Measurements from ENCODE around the gene HSD17B4. TPM values are rescaled to one million over a fixed set of nuclear protein-coding genes. Genes with fewer than 3 reads are reported as not detected.
"Not testable (repeated sequence)": the region's sequence is repeated elsewhere in the genome, so short reads cannot be mapped to it uniquely, and the experiment has no call there.

HSD17B4 gene
- polyA plus RNA-seq, 3 donors from 2014 or later, result 52.6 to 108 (median 57.1) TPM

- no peak for DNase-seq
- no peaks in the 10 kb centered on the region for H3K36me3 Mint-ChIP-seq
- no peak overlapping the region for H3K27ac Mint-ChIP-seq
Observed at GRCh38 chr5:119418606-119419100, 33.6 kb upstream of the HSD17B4 start.

GRCh38 chr5:119420169-119420568 is 32.1 kb upstream of the HSD17B4 start:
- Mint-ChIP-seq H3K27me3 (ENCODE audit: low read depth in 3 of 3) (peaks cover 0 to 6% (median 3%) of the 10 kb centered on the region in 3 donors), H3K4me3 (no peak overlapping the region), H3K4me1 (peaks cover 5 to 7% of the 10 kb centered on the region in 2 donors), H3K9me3 (no peaks in the 10 kb centered on the region), H3K36me3 (no peaks in the 10 kb centered on the region), H3K27ac (no peak overlapping the region)
- no peak for DNase-seq

More at GRCh38 chr5:119418606-119419100, 33.6 kb upstream of the HSD17B4 start:
- Mint-ChIP-seq H3K4me1 (peaks cover 5 to 7% of the 10 kb centered on the region in 2 donors), H3K9me3 (no peaks in the 10 kb centered on the region), H3K4me3 (no peak overlapping the region), H3K27me3 (ENCODE audit: low read depth in 3 of 3) (peaks cover 0 to 3% (median 3%) of the 10 kb centered on the region in 3 donors)

- no peaks in the 10 kb centered on the region for H3K4me1 Mint-ChIP-seq
- H3K9me3 Mint-ChIP-seq, result no peaks in the 10 kb centered on the region
- no peaks in the 10 kb centered on the region for H3K36me3 Mint-ChIP-seq
- H3K27ac Mint-ChIP-seq, result no peak overlapping the region
- peaks cover 0 to 3% (median 2%) of the 10 kb centered on the region in 3 donors for H3K27me3 Mint-ChIP-seq (ENCODE audit: low read depth in 3 of 3)
- DNase-seq, result no peak
- no peak overlapping the region for H3K4me3 Mint-ChIP-seq
Observed at GRCh38 chr5:119426057-119426456, 26.2 kb upstream of the HSD17B4 start.

GRCh38 chr5:119427060-119427459 is 25.2 kb upstream of the HSD17B4 start:
- no peaks in the 10 kb centered on the region for H3K9me3 Mint-ChIP-seq
- H3K4me3 Mint-ChIP-seq, result no peak overlapping the region
- H3K4me1 Mint-ChIP-seq, result no peaks in the 10 kb centered on the region
- no peak overlapping the region for H3K27ac Mint-ChIP-seq
- no peak for DNase-seq
- H3K27me3 Mint-ChIP-seq (ENCODE audit: low read depth in 3 of 3), result peaks cover 0 to 5% (median 2%) of the 10 kb centered on the region in 3 donors
- no peaks in the 10 kb centered on the region for H3K36me3 Mint-ChIP-seq

GRCh38 chr5:119427596-119427995 is 24.7 kb upstream of the HSD17B4 start:
- H3K27me3 Mint-ChIP-seq (ENCODE audit: low read depth in 3 of 3); H3K27ac Mint-ChIP-seq; DNase-seq; H3K4me3 Mint-ChIP-seq; H3K4me1 Mint-ChIP-seq; H3K36me3 Mint-ChIP-seq; H3K9me3 Mint-ChIP-seq: not testable (repeated sequence)

- H3K36me3 Mint-ChIP-seq; H3K4me1 Mint-ChIP-seq; DNase-seq; H3K27me3 Mint-ChIP-seq (ENCODE audit: low read depth in 3 of 3); H3K27ac Mint-ChIP-seq; H3K4me3 Mint-ChIP-seq; H3K9me3 Mint-ChIP-seq: not testable (repeated sequence)
Observed at GRCh38 chr5:119428166-119428565, 24.1 kb upstream of the HSD17B4 start.

- not testable (repeated sequence) for H3K9me3 Mint-ChIP-seq; H3K27me3 Mint-ChIP-seq (ENCODE audit: low read depth in 3 of 3); H3K4me1 Mint-ChIP-seq
Observed at GRCh38 chr5:119428574-119428973, 23.7 kb upstream of the HSD17B4 start.

GRCh38 chr5:119432674-119433237 is 19.5 kb upstream of the HSD17B4 start:
- not testable (repeated sequence) for H3K27ac Mint-ChIP-seq; H3K36me3 Mint-ChIP-seq; H3K4me1 Mint-ChIP-seq; H3K9me3 Mint-ChIP-seq; DNase-seq; H3K27me3 Mint-ChIP-seq (ENCODE audit: low read depth in 3 of 3); H3K4me3 Mint-ChIP-seq

More at GRCh38 chr5:119428574-119428973, 23.7 kb upstream of the HSD17B4 start:
- H3K4me3 Mint-ChIP-seq, H3K36me3 Mint-ChIP-seq, DNase-seq, H3K27ac Mint-ChIP-seq: not testable (repeated sequence)

GRCh38 chr5:119435436-119436132 is 16.7 kb upstream of the HSD17B4 start:
- Mint-ChIP-seq H3K9me3 (no peaks in the 10 kb centered on the region), H3K36me3 (no peaks in the 10 kb centered on the region), H3K4me3 (no peak overlapping the region), H3K27ac (no peak overlapping the region), H3K27me3 (ENCODE audit: low read depth in 3 of 3) (peaks cover 5 to 7% (median 5%) of the 10 kb centered on the region in 3 donors), H3K4me1 (peaks cover 2 to 15% of the 10 kb centered on the region in 2 donors)
- peak; percentile 30 to 56 (median 37) for DNase-seq

GRCh38 chr5:119437785-119438586 is 14.3 kb upstream of the HSD17B4 start:
- DNase-seq; H3K36me3 Mint-ChIP-seq; H3K27ac Mint-ChIP-seq; H3K27me3 Mint-ChIP-seq (ENCODE audit: low read depth in 3 of 3); H3K9me3 Mint-ChIP-seq: not testable (repeated sequence)
- Mint-ChIP-seq H3K4me3 (peak overlapping the region in 2 of 5 donors; percentile 83 to 85), H3K4me1 (peaks cover 2 to 15% of the 10 kb centered on the region in 2 donors)

GRCh38 chr5:119438587-119438917 is 13.7 kb upstream of the HSD17B4 start:
- Mint-ChIP-seq H3K27me3 (ENCODE audit: low read depth in 3 of 3) (peaks cover 8 to 14% (median 13%) of the 10 kb centered on the region in 3 donors), H3K4me3 (peak overlapping the region; percentile 81 to 85 (median 85)), H3K4me1 (peaks cover 2 to 15% of the 10 kb centered on the region in 2 donors)
- DNase-seq, H3K36me3 Mint-ChIP-seq, H3K9me3 Mint-ChIP-seq, H3K27ac Mint-ChIP-seq: not testable (repeated sequence)

- Mint-ChIP-seq H3K9me3 (peaks cover 0 to 2% (median 0%) of the 10 kb centered on the region in 6 donors), H3K27me3 (ENCODE audit: low read depth in 3 of 3) (peaks cover 9 to 17% (median 13%) of the 10 kb centered on the region in 3 donors), H3K27ac (peak overlapping the region in 2 of 6 donors; percentile 54 to 72), H3K4me1 (peaks cover 2 to 15% of the 10 kb centered on the region in 2 donors), H3K4me3 (peak overlapping the region; percentile 81 to 85 (median 85)), H3K36me3 (no peaks in the 10 kb centered on the region)
- no peak for DNase-seq
Observed at GRCh38 chr5:119439140-119439631, 13.1 kb upstream of the HSD17B4 start.

GRCh38 chr5:119439632-119440031 is 12.7 kb upstream of the HSD17B4 start:
- Mint-ChIP-seq H3K4me3 (peak overlapping the region; percentile 81 to 85 (median 85)), H3K4me1 (peaks cover 2 to 15% of the 10 kb centered on the region in 2 donors), H3K27me3 (ENCODE audit: low read depth in 3 of 3) (peaks cover 9 to 19% (median 13%) of the 10 kb centered on the region in 3 donors)
- H3K9me3 Mint-ChIP-seq, H3K36me3 Mint-ChIP-seq, DNase-seq, H3K27ac Mint-ChIP-seq: not testable (repeated sequence)

GRCh38 chr5:119444643-119445042 is 7.7 kb upstream of the HSD17B4 start:
- H3K27ac Mint-ChIP-seq, DNase-seq: not testable (repeated sequence)
- H3K27me3 Mint-ChIP-seq (ENCODE audit: low read depth in 3 of 3), result peaks cover 8 to 14% (median 14%) of the 10 kb centered on the region in 3 donors

More at GRCh38 chr5:119444643-119445042, 7.7 kb upstream of the HSD17B4 start:
- H3K4me1 Mint-ChIP-seq, H3K4me3 Mint-ChIP-seq, H3K36me3 Mint-ChIP-seq, H3K9me3 Mint-ChIP-seq: not testable (repeated sequence)
